CD4-positive, alpha-beta T cell treated with Interleukin-15 for 1 hour (primary cell): ENCODE results near the gene SLC4A8.
A peak's percentile ranks its signal among the peaks of the same experiment; 100 is the strongest.

Experiments used
- DNase-seq: peaks from one replicate; pipeline ENCODE4 v3.0.0-alpha.2; 2020

Gene SLC4A8

GRCh38 chr12:51424662-51425539, at the start of gene SLC4A8:
Gene SLC4A8, plus strand, starts transcription at chr12:51424831. Its CDS starts 157 bp downstream, at chr12:51424988.
- peak; percentile 86 for DNase-seq

GRCh38 chr12:51374856-51375255, 49.8 kb upstream of the SLC4A8 start:
- no peak for DNase-seq

DNA sequence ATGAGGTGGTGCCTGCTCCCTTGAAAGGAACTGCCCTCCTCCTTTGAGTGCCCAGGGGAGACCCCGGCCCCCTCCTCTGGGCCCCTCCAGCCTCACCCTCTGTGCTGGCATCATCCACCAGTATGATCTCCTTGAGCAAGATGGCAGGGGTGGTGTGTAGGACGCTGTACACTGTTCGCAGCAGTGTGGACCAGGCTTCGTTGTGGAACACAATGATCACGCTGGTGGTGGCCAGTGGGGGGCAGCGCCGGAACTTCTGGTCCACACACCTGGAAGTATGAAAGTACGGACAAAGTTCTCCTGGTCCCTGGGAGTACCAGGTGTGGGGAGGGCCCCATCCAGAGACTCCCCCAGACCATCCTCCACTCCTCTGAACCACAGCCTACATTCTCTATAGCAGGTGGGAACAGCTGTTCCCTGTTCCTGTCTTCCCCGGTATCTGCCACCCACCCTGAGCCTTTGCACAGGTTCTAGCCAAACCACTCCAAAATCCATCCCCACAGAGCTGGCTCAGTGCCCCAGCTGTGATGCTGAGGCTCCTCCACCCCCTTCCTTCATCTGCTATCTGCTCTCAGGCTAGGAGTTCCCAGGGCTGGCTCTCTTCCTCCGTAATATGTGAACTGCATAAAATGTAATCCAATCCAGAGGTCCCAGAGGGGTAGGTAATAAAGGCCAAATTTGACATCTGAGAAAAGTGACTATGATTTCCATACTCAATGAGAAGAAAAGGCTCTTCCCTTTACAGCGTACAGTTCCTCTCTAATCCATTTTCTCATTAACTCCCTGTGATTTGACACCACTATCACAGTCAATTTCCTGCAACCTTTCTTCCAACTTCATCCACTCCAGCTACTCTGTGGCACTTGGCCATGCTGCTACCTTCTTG, 47.3 kb upstream of the SLC4A8 start:
- no peak for DNase-seq

DNA sequence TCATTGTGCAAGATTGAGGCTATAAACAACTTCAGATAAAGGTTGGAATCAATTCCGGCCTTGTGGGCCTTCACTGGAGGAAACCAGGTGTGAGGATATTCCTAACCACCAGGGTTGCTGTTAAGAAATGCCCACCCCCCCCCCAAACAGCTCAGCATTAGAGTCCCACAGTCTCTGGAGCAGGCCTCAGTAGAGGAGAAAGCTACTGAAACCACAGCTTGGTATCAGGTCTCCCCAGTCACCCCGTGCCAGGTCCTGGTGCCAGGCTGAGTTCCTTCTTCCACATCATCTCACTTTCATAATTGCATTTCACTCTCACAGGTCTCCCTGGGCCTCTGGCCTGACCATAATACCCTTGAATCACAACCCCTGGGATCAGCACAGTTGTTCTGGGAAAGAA, 45.9 kb upstream of the SLC4A8 start:
- no peak for DNase-seq

DNA sequence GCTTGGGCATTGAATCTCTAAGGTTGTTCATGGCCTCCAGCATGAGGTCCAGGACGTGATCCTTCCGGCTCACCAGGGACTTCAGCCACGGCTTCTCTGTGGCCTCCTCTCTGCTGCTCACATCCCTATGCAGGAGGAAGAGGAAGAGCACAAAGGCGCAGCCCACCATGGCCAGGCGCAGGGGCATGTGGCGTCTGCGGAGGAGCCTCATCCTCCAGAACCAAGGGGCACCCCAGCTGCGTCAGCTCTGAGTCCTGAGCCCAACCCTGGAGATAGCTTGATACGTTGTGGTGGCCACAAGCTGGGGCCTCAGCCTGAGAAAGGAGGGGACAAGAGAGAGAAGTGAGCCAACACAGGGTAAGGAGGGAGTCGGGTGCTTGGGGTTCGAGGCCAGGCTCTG, 45.1 kb upstream of the SLC4A8 start:
- no peak for DNase-seq

- no peak for DNase-seq
These were observed 43.2 kb upstream of the SLC4A8 start for GRCh38 chr12:51381226-51382079.

- DNase-seq: no peak
These were observed 42.5 kb upstream of the SLC4A8 start for GRCh38 chr12:51382173-51382572.

GRCh38 chr12:51383269-51383905, 41.2 kb upstream of the SLC4A8 start:
- DNase-seq: no peak

- no peak for DNase-seq
These were observed 38.3 kb upstream of the SLC4A8 start for GRCh38 chr12:51386351-51386750.

- DNase-seq: no peak
These were observed 36.4 kb upstream of the SLC4A8 start for GRCh38 chr12:51388069-51388799.

- no peak for DNase-seq
These were observed 35.8 kb upstream of the SLC4A8 start for GRCh38 chr12:51388846-51389245.

DNA sequence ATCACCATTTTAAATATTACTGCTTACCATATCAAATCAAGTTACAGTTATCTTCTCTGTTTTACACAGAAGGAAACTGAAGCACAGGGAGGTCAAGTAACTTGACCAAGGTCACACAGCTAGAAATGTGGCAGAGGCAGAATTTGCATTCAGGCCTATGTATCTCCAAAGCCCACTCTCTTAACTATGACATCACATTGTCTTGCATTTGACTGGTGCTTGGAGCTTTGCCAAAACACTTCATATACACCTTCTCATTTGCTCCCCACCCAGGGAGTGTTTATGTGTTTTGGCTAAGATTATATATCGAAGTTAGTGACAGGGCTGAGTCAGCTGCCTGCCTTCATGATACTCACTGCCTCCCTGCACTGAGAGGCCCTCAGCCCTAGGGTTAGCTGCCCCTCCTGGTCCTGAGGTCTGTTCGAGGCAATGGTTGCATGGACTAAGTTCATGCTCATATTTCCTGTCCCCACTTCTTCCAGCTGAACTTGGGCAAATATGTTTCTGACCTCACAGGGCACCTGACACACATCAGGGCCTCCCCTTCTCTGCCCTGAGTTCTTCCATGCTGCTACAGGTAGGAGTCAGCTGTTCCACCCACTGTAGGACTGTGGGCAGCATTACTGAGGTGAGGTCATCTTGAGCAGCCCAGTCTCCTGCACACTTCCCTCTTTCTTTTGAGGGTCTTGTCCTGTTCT, 35.2 kb upstream of the SLC4A8 start:
- no peak for DNase-seq

DNA sequence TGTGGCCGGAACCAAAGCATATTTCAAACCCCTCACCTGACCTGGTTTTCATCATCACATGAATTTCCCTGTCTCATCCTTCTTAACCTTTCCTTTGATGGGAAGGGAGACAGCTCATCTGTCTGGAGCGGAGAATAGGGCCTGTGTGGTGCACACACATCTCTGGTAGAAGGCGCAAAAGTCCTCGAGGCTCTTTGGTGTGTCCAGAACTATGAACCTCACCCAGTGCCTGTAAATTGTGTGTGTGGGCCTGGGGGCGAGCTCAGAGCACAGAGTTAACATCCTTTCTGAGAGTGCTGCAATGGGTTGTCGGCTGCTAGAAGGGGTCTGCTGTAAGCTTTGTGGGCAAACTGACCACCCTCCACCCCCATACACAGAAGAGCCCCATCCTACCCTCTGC, 34.2 kb upstream of the SLC4A8 start:
- DNase-seq: no peak

- peak; percentile 27 for DNase-seq
These were observed 33.7 kb upstream of the SLC4A8 start for GRCh38 chr12:51390891-51391282.

DNA sequence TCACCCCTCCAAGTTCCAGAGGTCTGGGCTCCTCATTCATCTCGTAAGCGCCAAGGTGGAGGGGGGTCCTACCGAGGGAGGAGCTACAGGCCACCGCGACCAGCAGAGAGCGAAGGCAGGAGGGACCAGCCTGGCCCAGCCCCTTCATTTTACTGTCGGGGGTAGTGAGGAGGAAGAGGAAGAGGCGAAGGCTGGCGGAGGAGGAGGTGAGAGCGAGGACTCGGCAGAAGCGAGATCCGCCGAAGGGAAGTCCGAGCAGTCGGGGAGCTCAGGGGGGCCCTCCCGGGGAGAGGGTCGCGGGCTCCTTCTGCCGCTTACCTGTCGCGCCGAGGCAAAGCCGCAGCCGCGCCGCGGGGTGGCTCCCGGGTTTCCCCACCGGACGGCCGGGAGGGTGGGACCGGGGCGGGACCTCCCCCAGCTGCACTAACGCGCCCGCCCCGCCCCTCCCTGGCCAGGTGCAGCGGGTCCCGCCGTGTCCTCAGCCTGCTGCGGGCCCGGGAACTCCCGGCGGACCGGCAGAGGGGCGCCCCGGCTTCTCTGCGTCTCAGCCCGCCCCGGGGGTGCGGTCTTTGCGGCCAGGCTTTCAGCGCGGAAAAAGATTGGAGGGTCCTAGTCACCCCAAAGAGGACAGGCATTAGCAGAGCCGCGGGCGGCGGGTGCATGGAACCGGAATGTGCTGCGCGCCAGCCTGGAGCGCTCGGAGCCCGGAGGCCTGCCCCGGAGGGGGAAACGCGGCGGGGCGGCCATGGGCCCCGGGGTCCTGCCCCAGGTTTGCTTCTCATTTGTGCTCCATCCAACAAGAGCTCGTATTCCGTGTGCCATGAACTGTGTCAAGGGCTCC, 33.1 kb upstream of the SLC4A8 start, which contains the start of gene GALNT6:
Gene GALNT6 (minus strand): TSS at position 124 of the 841 bp plus-strand sequence. CDS start 11,625 bp downstream, outside the sequence.
- DNase-seq: peak; percentile 78

DNA sequence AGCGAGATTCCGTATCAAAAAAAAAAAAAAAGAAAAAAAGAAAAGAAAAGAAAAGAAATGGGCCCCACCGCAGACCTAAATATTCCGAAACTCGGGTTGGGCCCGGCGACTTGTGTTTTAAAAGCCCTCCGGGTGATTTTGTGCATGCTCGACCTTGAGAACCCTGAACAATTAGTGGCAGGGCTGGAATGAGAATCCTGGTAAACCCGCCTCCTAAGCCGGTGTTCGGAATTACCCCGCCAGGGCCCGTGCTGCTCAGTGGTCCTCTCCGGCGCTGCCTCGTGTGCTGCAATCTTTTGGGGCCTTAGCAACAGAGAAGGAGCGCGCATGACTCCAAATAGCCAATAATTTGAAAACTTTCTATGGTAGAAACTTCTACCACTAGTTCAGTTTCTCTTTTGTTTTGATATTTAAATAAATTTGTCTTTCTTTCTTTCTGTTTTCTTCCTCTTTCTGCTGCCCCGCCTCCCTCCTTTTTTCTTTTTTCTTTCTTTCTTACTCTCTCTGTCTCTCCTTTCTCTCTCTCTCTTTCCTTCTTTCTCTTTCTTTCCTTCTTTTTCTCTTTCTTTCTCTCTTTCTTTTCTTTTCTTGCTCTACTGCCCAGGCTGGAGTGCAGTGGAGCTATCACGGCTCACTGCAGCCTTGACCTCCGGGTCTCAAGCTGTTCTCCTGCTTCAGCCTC, 31.9 kb upstream of the SLC4A8 start:
- DNase-seq: peak; percentile 49

DNA sequence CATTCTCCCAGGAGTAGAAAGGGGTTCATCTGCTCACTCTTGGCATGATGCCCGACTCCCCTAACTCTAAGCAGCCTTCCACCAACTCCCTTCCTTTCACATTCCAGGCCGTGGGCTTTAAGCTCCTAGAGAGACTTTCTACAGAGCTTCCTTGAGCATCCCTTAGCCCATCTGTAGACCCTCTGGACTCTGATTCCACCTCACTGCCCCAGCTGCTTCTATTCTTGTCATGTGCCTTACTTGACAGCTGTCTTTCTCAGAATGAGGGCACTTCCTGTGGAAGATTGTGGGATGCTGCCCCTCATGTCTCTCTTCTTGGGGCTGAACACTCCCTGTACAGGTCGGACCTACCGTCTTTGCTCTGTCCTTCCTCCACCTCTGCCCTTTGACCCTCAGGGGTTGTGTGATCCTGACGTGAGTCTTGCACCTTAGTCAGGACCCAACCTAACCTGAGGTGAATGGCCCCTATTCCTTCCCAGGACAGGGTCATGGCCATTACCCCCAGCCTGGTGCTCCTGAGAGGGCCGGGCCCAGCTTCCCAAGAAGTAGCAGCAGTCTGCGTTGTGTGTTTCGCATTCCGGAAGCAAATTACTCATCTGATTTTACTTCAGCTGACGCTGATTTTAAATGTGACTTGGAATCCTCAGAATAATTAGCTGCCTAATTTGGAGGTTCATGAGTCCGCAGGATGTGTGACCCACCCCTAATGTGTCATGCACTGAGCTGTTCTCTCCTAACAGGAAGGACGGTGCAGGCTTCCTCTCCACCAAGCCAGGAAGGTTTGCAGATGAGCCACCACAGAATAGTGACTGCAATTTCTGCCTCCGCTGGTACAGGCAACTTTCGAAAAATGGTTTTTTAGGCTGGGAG, 30.7 kb upstream of the SLC4A8 start:
- DNase-seq: peak; percentile 69
